Left renal pelvis (tissue), 4 donors: ENCODE measurements around the gene ATP4A. TPM values are rescaled to one million over a fixed set of nuclear protein-coding genes. Genes with fewer than 3 reads are reported as not detected.
A peak's percentile ranks its signal among the peaks of the same experiment; 100 is the strongest.

Source experiments
- DNase-seq, 4 donors: peaks; one replicate each; pipeline ENCODE4 v3.0.0-alpha.2; 2013; ENCODE audit warnings: low read depth in 4 of 4, low spot score in 3 of 4
- polyA plus RNA-seq, 4 donors: library from polyadenylated mRNA; unstranded; fragments of 120-200 nt; gene quantifications; one replicate each; pipeline ENCODE4 v1.2.1, GENCODE V29; 2013; ENCODE audit not compliant: insufficient read length in 4 of 4

Gene ATP4A
- polyA plus RNA-seq, 4 donors: 0.14 TPM; not detected in 3

- DNase-seq: no peak
These were observed 12.2 kb downstream of the ATP4A start for GRCh38 chr19:35551091-35551810.

GRCh38 chr19:35549879-35550523 is 13.5 kb downstream of the ATP4A start:
- no peak for DNase-seq

- peak in 3 of 4 donors; percentile 25 to 50 (median 49) for DNase-seq
These were observed 14.2 kb downstream of the ATP4A start for GRCh38 chr19:35549174-35549788.

DNA sequence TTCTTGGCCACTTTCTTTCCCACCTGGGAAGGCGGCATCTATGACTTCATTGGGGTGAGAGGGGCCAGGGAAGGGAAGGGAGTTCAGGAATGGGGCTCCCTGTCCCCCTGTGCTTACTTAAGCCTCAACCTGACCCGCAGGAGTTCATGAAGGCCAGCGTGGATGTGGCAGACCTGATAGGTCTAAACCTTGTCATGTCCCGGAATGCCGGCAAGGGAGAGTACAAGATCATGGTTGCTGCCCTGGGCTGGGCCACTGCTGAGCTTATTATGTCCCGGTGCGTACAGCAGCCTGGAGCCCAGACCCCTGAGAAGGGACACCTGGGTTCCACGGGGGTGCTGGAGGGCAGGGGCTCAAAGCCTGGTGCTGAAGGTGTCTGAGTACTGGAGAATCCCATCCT is 16.9 kb downstream of the ATP4A start:
- DNase-seq: no peak

GRCh38 chr19:35545855-35546381 is 17.5 kb downstream of the ATP4A start:
- no peak for DNase-seq

DNA sequence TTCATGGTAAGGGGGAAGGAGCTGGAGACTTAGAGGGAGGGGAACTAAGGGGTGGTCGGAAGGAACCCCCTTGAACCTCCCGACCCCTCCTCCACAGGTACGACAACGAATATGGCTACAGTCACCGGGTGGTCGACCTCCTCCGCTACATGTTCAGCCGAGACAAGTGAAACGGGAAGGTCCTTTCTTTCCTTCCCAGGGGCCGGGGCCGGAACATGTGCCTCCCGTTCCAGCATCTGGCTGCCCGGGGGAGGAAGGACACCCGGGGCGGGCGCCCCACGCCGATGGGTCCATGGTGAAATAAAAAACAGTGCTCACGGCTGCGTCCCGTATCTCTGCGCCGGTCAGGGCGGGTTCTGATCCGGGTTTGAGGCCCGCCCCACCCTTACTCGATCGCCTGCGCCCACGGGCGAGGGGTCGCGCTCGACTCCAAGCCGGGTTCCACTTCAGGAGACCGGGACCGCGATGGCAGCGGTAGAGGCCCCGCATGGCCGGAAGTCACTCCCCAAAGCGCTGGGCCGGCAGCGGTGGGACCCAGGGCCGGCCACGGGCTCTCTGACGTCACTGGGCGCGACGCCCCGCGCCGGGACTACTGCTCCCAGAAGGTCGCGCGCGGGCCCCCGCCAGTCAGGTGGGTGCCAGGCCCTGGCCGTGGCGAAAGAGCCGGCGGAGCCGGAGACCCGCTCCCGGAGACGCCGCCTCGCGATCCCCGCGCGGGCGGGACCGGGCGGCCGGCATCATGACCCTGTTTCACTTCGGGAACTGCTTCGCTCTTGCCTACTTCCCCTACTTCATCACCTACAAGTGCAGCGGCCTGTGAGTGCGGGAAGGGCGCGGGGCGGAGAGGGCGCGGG is 18.2 kb downstream of the ATP4A start, which contains the start of gene TMEM147:
TSS of gene TMEM147 (plus strand) at position 626 of the 854 bp plus-strand sequence. CDS start at position 740, 114 bp downstream.
- DNase-seq: peak; percentile 71 to 83 (median 73)

DNA sequence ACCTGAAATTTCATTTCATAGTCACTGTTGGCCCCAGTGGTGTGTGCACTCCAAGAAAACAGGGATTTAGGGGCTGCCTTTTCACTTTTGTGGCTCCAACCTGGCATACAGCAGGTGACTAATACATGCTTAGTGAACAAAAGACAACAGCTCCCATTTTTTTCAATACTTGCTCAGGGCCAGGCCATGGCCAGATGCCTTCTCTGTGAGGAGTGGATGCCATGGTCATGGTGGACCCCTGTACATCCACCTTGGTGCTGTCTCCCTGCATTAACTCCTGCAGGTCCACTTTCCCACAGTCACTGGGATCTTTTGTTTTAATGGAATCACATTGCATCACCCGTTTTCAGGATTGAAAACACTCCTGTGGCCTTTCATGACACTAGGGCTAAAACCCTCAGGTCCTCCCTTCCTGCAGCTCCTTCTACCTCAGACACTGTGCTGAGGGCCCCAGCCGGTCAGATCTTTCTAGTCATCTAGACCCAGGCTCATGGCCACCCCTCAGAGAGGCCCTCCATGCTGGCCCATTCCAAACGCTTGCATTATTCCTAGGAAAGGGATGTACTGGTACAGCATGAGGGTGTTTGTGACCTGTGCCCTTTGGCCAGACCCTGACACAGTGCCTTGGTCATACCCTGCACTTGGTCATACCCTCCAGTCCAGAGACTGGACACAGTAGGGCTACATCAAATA is 19.2 kb downstream of the ATP4A start:
- no peak for DNase-seq

- DNase-seq: no peak
These were observed 20.0 kb downstream of the ATP4A start for GRCh38 chr19:35543280-35544109.

DNA sequence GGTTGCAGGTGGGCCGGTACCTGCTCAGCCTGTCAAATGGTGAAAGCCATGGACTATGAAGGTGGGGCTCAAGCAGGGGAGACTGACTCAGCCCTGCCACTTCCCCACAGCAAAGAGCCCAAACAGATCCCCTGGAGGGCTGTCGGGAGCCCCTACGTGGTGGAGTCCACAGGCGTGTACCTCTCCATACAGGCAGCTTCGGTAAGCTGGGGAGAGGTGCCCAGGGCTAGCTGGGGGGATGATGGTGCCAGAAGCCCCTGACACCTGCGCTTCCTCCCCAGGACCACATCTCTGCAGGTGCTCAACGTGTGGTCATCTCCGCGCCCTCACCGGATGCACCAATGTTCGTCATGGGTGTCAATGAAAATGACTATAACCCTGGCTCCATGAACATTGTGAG is 21.2 kb downstream of the ATP4A start:
- DNase-seq: no peak

GRCh38 chr19:35540356-35540927 is 23.0 kb downstream of the ATP4A start:
- DNase-seq: no peak

DNA sequence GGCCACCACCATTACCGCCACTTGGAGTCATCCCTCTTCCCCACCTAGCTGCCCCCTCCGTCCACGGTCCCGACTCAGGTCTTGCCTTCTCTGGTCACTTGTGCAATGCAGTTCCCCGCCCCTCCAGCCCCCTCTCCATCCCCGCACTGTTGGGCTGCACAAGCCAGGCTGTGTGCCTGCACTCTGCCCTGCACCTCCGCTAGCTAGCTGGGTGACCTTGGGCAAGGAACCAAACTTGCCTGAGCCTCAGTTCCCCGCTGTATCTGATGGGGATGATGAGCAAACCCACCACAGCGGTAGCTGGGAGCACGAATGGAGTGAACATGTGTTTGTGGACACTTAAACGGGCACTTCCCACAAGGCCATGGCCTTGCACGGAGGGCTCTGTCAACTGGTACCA is 23.6 kb downstream of the ATP4A start:
- no peak for DNase-seq

- DNase-seq: no peak
These were observed 24.1 kb downstream of the ATP4A start for GRCh38 chr19:35539314-35539713.

- no peak for DNase-seq
These were observed 28.5 kb downstream of the ATP4A start for GRCh38 chr19:35534803-35535480.

- DNase-seq: no peak
These were observed 29.6 kb downstream of the ATP4A start for GRCh38 chr19:35533822-35534392.

- no peak for DNase-seq
These were observed 30.1 kb downstream of the ATP4A start, which contains the start of gene GAPDHS for GRCh38 chr19:35533201-35533821. GAPDHS (plus strand) TSS chr19:35533456; CDS start chr19:35533528, 72 bp downstream.

DNA sequence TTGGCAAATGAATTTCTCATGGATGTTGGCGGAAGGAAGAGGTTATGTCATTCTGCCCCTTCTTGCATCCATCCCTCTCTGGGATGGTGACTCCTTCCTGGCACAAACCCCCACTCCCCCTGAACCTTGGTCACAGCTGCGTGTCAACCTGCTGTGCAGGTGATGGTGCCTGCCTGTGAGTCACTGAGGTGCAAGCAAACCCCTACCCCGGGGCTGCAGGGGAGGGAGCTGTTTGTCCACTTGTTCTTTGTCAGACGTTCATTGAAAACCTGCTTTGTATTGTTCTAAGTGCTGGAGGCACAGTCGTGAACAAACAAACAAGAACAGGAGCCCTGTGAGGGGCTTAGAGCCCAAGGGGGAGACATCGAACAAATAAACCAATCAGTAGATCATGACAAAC is 32.2 kb downstream of the ATP4A start:
- DNase-seq: no peak
